ENCODE results near the gene UHRF2. TPM values are rescaled to one million over a fixed set of nuclear protein-coding genes. Genes with fewer than 3 reads are reported as not detected.

The UHRF2 gene
- total and polyA plus RNA-seq, 2 donors (not counting 3 experiments of a cell fraction or from before 2014, with no cell fraction given): 63.5 to 101 TPM

DNA sequence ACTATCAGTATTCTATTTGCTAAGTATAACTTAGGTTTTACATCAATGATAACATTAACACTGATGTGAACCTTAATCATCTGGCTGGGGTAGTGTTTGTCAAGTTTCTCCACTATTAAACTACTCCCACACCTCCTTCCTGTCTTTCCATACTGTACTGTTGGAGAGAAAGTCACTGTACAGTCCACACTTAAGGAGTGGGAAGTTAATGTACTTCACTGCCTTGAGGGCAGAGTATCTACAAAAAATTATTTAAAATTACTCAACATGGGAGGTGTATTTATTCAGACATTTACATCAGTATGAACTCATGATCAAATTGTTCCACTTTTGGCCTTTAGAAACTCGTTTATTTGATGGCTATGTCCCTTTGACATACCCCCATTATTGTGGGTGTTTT lies 11.9 kb downstream of the UHRF2 start:
- no peak overlapping the region for H3K9ac ChIP-seq (replicated peaks; ENCODE audit: extremely low read depth, insufficient read depth, low read length)
- CTCF ChIA-PET: interaction anchor here (0.6 to 2.5 kb wide), 2 partner anchors 11 to 115 kb away, joined by 3 to 20 read pairs; partner anchors contain the start of gene UHRF2
- no TSS peak for BruUV-seq (replicated peaks)
- no peaks in the 10 kb centered on the region for H3K9me1 ChIP-seq (replicated peaks; ENCODE audit: control insufficient read depth, extremely low read depth, insufficient read depth, low read length)
- dilution Hi-C loops (cut with MboI; ENCODE audit: extremely low pct_ligation_motif_present, low sequenced_read_pairs) (no loop called here), intact Hi-C loops (cut with micrococcal nuclease) (no loop called here)
- TF ChIP-seq POLR2AphosphoS5 (IDR thresholded peaks at IDR 0.05; ENCODE audit: insufficient read depth, low read depth, low read length): no peak
- TF ChIP-seq EZH2 (IDR thresholded peaks at IDR 0.05; ENCODE audit: borderline replicate concordance, low read depth, low read length, severe bottlenecking): no peak
- TF ChIP-seq JUN (IDR thresholded peaks at IDR 0.05; ENCODE audit: borderline replicate concordance, insufficient read depth, insufficient read length, low read depth): no peak
- TF ChIP-seq, protein P1, sequence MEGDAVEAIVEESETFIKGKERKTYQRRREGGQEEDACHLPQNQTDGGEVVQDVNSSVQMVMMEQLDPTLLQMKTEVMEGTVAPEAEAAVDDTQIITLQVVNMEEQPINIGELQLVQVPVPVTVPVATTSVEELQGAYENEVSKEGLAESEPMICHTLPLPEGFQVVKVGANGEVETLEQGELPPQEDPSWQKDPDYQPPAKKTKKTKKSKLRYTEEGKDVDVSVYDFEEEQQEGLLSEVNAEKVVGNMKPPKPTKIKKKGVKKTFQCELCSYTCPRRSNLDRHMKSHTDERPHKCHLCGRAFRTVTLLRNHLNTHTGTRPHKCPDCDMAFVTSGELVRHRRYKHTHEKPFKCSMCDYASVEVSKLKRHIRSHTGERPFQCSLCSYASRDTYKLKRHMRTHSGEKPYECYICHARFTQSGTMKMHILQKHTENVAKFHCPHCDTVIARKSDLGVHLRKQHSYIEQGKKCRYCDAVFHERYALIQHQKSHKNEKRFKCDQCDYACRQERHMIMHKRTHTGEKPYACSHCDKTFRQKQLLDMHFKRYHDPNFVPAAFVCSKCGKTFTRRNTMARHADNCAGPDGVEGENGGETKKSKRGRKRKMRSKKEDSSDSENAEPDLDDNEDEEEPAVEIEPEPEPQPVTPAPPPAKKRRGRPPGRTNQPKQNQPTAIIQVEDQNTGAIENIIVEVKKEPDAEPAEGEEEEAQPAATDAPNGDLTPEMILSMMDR (IDR thresholded peaks at IDR 0.05; ENCODE audit: extremely low read depth in 1 of 2, insufficient read depth in 1 of 2, low read depth in 1 of 2, low read length in 2 of 2): no peak
- TF ChIP-seq, protein P2, sequence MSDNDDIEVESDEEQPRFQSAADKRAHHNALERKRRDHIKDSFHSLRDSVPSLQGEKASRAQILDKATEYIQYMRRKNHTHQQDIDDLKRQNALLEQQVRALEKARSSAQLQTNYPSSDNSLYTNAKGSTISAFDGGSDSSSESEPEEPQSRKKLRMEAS (IDR thresholded peaks at IDR 0.05; ENCODE audit: insufficient read depth, insufficient read length): no peak
- no peak for TF ChIP-seq FOS (IDR thresholded peaks at IDR 0.05; ENCODE audit: borderline replicate concordance, insufficient read depth, low read length)
- no peak for TF ChIP-seq GATA2 (IDR thresholded peaks at IDR 0.05; ENCODE audit: insufficient read depth, insufficient read length, low read depth, low read length)
- TF ChIP-seq MYC (IDR thresholded peaks at IDR 0.05; ENCODE audit: low read depth, low read length): no peak
- no peak for TF ChIP-seq POLR2A (IDR thresholded peaks at IDR 0.05; ENCODE audit: low read depth, low read length)
- no peaks in the 10 kb centered on the region for H3K27me3 ChIP-seq (ENCODE audit: control insufficient read depth in 2 of 2, insufficient read depth in 2 of 2, low read length in 2 of 2)
- peaks cover 2 to 7% of the 10 kb centered on the region in 2 experiments for H3K36me3 ChIP-seq (ENCODE audit: control insufficient read depth in 2 of 2, extremely low read depth in 1 of 2, insufficient read depth in 2 of 2, low read length in 2 of 2)
- DNase-seq (ENCODE audit: low read depth, low spot score) (peak; percentile 32), FAIRE-seq (no peak)
- no peak overlapping the region for H3K27ac ChIP-seq (ENCODE audit: insufficient read depth, low read depth, low read length)
- H4K20me1 ChIP-seq (replicated peaks; ENCODE audit: control insufficient read depth, extremely low read depth, insufficient read depth, low read length): peaks cover 4% of the 10 kb centered on the region
- H2AFZ ChIP-seq (ENCODE audit: low read depth, low read length): no peak overlapping the region
- H3K79me2 ChIP-seq (ENCODE audit: control insufficient read depth, insufficient read depth, low read length): peaks cover 100% of the 10 kb centered on the region
- no peaks in the 10 kb centered on the region for H3K9me3 ChIP-seq (replicated peaks; ENCODE audit: control insufficient read depth, insufficient read depth, low read length)
- peaks cover 16% of the 10 kb centered on the region for H3K4me1 ChIP-seq (ENCODE audit: control insufficient read depth, extremely low read depth, insufficient read depth, low read length)
- POLR2A ChIA-PET: no interaction called here
- no peak overlapping the region for H3K4me3 ChIP-seq (replicated peaks in 1 of 3; ENCODE audit: insufficient read depth in 1 of 3, low read depth in 1 of 3, low read length in 3 of 3)
- no peak overlapping the region for H3K4me2 ChIP-seq (ENCODE audit: insufficient read depth, low read length)
